HFFc6 (cell line): ENCODE results near the gene PIGA. TPM values are rescaled to one million over a fixed set of nuclear protein-coding genes. Genes with fewer than 3 reads are reported as not detected.
"Not testable (repeated sequence)": the region's sequence is repeated elsewhere in the genome, so short reads cannot be mapped to it uniquely, and the experiment has no call there.

Source experiments
- DNase-seq: peaks from one replicate; pipeline ENCODE4 v3.0.0-alpha.2; 2018
- H3K27ac Mint-ChIP-seq: 2 replicates; pipeline ENCODE4 v1.8.0; 2020; ENCODE audit warnings: mild to moderate bottlenecking, mixed read lengths
- H3K27me3 Mint-ChIP-seq: 2 replicates; pipeline ENCODE4 v1.8.0; 2021; ENCODE audit warnings: mild to moderate bottlenecking, moderate library complexity, mixed read lengths; ENCODE audit not compliant: insufficient read depth
- H3K36me3 Mint-ChIP-seq: 2 replicates; pipeline ENCODE4 v1.8.0; 2021; ENCODE audit warnings: low read depth, mixed read lengths
- H3K4me1 Mint-ChIP-seq: 2 replicates; pipeline ENCODE4 v1.8.0; 2020; ENCODE audit warnings: low read depth, mixed read lengths
- H3K4me3 Mint-ChIP-seq: 2 replicates; pipeline ENCODE4 v1.8.0; 2020; ENCODE audit warnings: mild to moderate bottlenecking, moderate library complexity, mixed read lengths
- H3K9me3 Mint-ChIP-seq: 2 replicates; pipeline ENCODE4 v1.8.0; 2020; ENCODE audit warnings: mild to moderate bottlenecking, mixed read lengths
- total RNA-seq, 6 experiments: library from RNA; stranded (reverse); fragmentation: NEBNext Ultra II Directional; extraction: Animal tissue kit (Norgen Biotek cat#: 25700); gene quantifications; 2 replicates in 1 of 6; 3 replicates in 5 of 6; pipeline ENCODE4 v1.2.3, GENCODE V29; 2021
- TF ChIP-seq, protein P1 (sequence below): fragments of 200-600 bp; sonication (generic); IDR thresholded peaks from 2 replicates; pipeline ENCODE4 v1.5.0; 2021; ENCODE audit warnings: antibody characterized with exemption, mild to moderate bottlenecking

PIGA gene
- total RNA-seq, 6 experiments from 2014 or later = 4.8 to 6.8 (median 6.0) TPM

DNA sequence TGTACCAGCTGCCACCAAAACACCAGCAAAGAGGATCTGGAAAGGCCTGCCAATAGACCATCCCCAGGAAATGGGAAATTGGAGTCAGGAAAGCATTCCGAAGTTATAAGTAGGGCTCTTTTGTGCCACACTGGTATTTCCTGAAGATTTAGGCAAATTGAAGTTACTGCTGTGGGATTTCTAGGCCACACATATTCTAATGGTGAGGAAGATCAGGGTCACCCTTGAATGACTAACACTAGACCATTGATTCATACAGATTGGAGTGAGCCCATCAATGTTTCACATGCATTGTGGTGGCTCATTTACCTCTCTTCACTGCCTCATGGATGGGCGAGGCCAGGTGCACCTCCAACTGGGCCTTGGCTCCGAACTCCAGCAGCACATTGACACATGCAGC, 42.5 kb downstream of the PIGA start:
- H3K4me3 Mint-ChIP-seq = no peak overlapping the region
- H3K27me3 Mint-ChIP-seq = peaks cover 2% of the 10 kb centered on the region
- H3K4me1 Mint-ChIP-seq = peaks cover 18% of the 10 kb centered on the region
- H3K27ac Mint-ChIP-seq = no peak overlapping the region; the same call in 1 of the 2 replicates
- DNase-seq = peak; percentile 12
- H3K36me3 Mint-ChIP-seq = no peaks in the 10 kb centered on the region
- TF ChIP-seq, protein P1, sequence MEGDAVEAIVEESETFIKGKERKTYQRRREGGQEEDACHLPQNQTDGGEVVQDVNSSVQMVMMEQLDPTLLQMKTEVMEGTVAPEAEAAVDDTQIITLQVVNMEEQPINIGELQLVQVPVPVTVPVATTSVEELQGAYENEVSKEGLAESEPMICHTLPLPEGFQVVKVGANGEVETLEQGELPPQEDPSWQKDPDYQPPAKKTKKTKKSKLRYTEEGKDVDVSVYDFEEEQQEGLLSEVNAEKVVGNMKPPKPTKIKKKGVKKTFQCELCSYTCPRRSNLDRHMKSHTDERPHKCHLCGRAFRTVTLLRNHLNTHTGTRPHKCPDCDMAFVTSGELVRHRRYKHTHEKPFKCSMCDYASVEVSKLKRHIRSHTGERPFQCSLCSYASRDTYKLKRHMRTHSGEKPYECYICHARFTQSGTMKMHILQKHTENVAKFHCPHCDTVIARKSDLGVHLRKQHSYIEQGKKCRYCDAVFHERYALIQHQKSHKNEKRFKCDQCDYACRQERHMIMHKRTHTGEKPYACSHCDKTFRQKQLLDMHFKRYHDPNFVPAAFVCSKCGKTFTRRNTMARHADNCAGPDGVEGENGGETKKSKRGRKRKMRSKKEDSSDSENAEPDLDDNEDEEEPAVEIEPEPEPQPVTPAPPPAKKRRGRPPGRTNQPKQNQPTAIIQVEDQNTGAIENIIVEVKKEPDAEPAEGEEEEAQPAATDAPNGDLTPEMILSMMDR = no peak
- no peaks in the 10 kb centered on the region for H3K9me3 Mint-ChIP-seq

DNA sequence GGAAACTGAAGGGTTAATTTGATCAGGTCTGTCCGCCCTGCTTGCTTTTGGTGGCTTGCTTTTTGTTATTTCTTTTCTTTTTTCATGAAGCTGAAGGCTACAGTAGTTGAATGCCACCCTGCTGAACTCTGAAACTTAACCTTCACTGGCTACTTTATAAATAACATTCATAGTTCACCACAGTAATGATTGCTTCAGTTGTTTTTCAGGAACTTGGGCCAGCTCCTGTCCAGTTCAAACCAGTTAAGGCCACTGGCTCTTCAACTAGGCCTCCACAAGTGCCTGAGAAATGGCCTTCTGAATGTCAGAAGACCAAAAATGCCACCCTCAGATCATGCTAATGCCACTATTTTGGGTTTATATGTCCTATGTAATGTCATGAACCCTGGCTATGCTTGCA, 57.7 kb downstream of the PIGA start:
- no peaks in the 10 kb centered on the region for H3K36me3 Mint-ChIP-seq
- no peak for DNase-seq
- H3K9me3 Mint-ChIP-seq = no peaks in the 10 kb centered on the region

DNA sequence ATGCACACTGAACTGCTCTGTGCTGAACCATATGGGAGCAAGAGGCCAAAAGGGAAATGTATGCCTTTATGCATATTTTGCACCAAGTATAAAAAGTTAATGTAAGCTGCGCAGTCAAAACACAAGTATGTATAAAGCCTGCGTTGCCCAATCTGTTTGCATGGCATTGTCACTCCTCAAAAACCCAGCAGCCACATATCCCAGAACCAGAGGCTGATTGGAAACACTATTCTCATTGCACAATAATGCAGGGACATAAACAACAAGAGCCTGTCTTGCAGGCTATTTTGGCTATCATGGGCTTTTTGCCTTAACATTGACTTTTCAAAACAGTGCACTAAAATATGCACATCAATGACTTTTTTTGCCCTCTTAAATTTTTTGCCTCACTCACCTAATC, 60.4 kb downstream of the PIGA start:
- TF ChIP-seq, protein P1 = no peak
- Mint-ChIP-seq H3K27me3 (no peaks in the 10 kb centered on the region), H3K9me3 (no peaks in the 10 kb centered on the region), H3K36me3 (no peaks in the 10 kb centered on the region), H3K4me3 (no peak overlapping the region), H3K4me1 (peaks cover 6% of the 10 kb centered on the region), H3K27ac (no peak overlapping the region)
- no peak for DNase-seq

More for the DNA sequence above, 57.7 kb downstream of the PIGA start:
- TF ChIP-seq, protein P1 = no peak
- Mint-ChIP-seq H3K4me3 (no peak overlapping the region), H3K27me3 (no peaks in the 10 kb centered on the region), H3K27ac (no peak overlapping the region), H3K4me1 (no peaks in the 10 kb centered on the region)

DNA sequence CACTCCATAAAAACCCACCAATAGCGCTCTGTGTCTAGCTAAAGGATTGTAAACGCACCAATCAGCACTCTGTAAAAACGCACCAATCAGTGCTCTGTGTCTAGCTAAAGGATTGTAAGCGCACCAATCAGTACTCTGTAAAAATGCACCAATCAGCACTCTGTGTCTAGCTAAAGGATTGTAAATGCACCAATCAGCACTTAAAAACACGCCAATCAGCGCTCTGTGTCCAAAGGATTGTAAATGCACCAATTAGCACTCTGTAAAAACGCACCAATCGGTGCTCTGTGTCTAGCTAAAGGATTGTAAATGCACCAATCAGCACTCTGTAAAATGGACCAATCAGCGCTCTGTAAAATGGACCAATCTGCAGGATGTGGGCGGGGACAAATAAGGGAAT, 62.0 kb downstream of the PIGA start:
- not testable (repeated sequence) for H3K36me3 Mint-ChIP-seq, H3K4me3 Mint-ChIP-seq, H3K27ac Mint-ChIP-seq, H3K9me3 Mint-ChIP-seq, H3K27me3 Mint-ChIP-seq, DNase-seq
- H3K4me1 Mint-ChIP-seq = peaks cover 14% of the 10 kb centered on the region

DNA sequence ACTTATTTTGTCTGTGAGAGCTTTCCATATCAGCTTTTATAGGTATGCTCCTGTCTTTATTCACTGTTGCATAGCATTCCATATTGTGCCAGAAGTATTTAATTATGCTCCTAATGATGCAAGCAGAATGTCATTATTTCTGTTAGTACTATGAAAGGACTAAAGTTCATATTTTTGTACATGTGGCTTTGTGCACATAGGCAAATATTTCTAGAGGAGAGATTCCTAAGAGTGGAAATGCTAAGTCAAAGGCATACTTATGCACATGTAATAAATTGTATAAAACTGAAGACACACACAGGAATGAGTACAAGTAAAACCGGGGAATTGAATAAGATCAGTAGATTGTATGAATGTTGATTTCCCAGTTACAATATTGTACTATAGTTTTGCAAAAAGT, 63.6 kb downstream of the PIGA start:
- no peaks in the 10 kb centered on the region for H3K9me3 Mint-ChIP-seq
- H3K27ac Mint-ChIP-seq = no peak overlapping the region
- TF ChIP-seq, protein P1 = no peak
- no peaks in the 10 kb centered on the region for H3K36me3 Mint-ChIP-seq
- H3K4me3 Mint-ChIP-seq = no peak overlapping the region
- H3K4me1 Mint-ChIP-seq = peaks cover 14% of the 10 kb centered on the region
- peaks cover 3% of the 10 kb centered on the region; the same call in 1 of the 2 replicates for H3K27me3 Mint-ChIP-seq
- no peak for DNase-seq

DNA sequence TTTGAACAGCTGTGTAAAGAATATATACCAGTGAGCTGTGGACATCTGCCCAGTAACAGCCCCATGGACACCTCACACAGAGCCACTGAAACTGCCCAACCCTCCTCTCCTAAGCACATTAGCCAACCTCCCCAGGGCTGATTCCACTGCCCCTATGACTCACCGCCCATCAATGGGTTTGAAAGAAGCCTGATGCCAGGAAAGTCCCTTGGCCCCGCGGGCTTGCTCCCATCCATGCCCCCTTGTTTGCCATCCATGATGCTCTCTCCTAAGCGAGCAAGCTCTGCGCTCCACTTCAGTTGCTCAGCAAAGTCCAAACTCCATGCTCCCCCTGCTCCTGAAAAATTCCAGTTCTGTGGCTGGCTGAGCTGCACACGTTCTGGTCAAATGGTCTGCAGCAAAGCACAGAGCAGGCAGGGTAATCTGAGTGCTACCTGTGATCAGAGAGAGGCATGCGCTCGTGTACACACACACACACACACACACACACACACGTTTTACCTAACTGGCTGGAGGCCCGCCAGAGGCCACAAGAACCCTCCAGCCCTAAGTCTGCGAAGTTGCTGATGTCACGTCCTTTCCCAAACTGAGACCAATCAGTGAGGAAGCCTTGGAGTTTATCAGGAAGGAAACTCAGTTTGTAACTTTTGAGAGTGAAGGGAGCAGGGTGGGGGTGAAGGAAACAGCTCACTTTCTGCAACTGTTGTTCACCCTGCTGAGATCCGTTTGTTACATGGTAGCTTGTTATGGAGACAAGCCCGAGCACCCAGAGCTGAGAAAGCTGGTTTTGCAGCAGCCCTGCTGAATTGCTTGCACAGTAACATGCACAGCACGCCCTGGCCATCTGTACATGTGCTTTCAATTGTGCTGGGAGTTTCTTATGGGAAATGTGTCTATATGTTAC, 65.5 kb downstream of the PIGA start, which contains the start of gene ASB9:
Gene ASB9 (minus strand): TSS at position 466 of the 904 bp plus-strand sequence. CDS start 209 bp downstream, at position 257.
- Mint-ChIP-seq H3K9me3 (no peaks in the 10 kb centered on the region), H3K4me3 (peak within 1 kb of the TSS; percentile 80), H3K27ac (peak within 1 kb of the TSS; percentile 70), H3K27me3 (peaks cover 3% of the 10 kb centered on the region), H3K36me3 (no peaks in the 10 kb centered on the region), H3K4me1 (peaks cover 14% of the 10 kb centered on the region)
- TF ChIP-seq, protein P1 = no peak
- DNase-seq = peak; percentile 50
